B cell (primary cell): ENCODE results near the gene RPAP2.

Experiments used
- EZH2 ChIP-seq: IDR thresholded peaks from 2 replicates; pipeline ENCODE4 v1.6.1; 2012; ENCODE audit warnings: borderline replicate concordance, low read depth, mild to moderate bottlenecking, moderate library complexity, low read length; ENCODE audit not compliant: insufficient read depth, poor library complexity, severe bottlenecking
- TF ChIP-seq, protein P1 (sequence below): fragments of 200-600 bp; IDR thresholded peaks from one replicate; pipeline ENCODE4 v1.8.0; 2022; ENCODE audit warnings: antibody characterized with exemption, mild to moderate bottlenecking

DNA sequence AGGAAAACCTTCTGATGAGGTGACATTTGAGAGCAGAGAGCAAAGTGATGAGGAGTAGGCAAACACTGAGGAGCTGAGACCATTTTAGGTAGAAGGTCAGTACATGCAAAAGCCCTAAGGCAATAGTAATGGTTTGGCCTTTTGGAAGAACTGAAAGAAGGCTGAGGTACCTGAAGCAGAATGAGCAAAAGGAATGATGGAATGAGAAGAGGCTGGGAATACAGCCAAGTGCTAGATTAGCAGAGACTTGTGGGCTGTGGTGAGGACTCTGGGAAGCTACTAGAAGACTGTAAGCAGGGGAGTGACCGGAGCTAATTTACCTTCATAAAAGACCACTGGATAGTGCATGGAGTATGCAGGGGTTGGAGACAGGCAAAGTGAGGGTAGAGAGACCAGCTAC is 110.0 kb downstream of the RPAP2 start:
- TF ChIP-seq, protein P1, sequence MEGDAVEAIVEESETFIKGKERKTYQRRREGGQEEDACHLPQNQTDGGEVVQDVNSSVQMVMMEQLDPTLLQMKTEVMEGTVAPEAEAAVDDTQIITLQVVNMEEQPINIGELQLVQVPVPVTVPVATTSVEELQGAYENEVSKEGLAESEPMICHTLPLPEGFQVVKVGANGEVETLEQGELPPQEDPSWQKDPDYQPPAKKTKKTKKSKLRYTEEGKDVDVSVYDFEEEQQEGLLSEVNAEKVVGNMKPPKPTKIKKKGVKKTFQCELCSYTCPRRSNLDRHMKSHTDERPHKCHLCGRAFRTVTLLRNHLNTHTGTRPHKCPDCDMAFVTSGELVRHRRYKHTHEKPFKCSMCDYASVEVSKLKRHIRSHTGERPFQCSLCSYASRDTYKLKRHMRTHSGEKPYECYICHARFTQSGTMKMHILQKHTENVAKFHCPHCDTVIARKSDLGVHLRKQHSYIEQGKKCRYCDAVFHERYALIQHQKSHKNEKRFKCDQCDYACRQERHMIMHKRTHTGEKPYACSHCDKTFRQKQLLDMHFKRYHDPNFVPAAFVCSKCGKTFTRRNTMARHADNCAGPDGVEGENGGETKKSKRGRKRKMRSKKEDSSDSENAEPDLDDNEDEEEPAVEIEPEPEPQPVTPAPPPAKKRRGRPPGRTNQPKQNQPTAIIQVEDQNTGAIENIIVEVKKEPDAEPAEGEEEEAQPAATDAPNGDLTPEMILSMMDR = no peak
- TF ChIP-seq EZH2 = no peak
